Lung microvascular endothelial cell (primary cell): ENCODE data around the gene CA9. TPM values are rescaled to one million over a fixed set of nuclear protein-coding genes. Genes with fewer than 3 reads are reported as not detected.

ENCODE experiments used
- DNase-seq, 2 donors: peaks; one replicate each; pipeline versions ENCODE4 v3.0.0 to v3.0.0-alpha.2; 2010; ENCODE audit warnings: low read depth in 2 of 2
- total RNA-seq: library from RNA; depleted of rRNA; stranded (reverse); fragments of >200 nt; gene quantifications from 2 replicates; pipeline ENCODE4 v1.2.1, GENCODE V29; 2014

Gene CA9
- total RNA-seq, 1 donor from 2014 or later = not detected

DNA sequence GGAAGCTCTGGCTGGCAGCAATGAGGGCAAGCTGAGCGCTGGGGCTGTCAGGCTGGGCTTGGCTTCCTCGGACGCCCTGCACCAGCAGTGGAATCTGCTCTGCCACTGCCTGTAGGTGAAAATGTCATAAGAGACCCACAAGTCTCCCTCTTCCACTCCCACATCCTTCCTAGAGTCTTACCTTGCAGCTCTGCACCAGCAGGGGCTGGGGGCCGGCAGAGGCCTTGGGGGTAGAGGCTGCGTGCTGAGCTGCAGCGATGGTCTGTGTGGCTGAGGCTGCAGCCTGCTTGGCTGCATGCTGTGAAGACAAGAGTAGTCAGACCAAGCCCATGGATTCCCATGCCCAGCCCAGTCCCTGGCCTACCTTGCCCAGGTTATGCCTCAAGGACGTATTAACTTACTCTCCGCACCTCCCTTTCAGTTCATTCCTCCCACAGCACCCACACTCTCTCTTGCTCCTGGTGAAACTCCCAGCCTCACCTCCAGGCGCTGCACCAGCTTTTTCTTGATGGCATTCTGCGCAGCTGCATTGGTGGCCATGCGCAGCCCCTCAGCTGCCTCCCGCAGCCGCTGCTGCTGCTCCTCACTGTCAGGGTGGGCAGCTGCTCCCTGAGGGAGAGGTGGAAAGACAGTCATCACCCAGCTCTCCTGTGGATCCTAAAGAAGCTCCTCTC lies 41.0 kb downstream of the CA9 start:
- no peak for DNase-seq

GRCh38 chr9:35716230-35716629 lies 42.5 kb downstream of the CA9 start:
- no peak for DNase-seq

DNA sequence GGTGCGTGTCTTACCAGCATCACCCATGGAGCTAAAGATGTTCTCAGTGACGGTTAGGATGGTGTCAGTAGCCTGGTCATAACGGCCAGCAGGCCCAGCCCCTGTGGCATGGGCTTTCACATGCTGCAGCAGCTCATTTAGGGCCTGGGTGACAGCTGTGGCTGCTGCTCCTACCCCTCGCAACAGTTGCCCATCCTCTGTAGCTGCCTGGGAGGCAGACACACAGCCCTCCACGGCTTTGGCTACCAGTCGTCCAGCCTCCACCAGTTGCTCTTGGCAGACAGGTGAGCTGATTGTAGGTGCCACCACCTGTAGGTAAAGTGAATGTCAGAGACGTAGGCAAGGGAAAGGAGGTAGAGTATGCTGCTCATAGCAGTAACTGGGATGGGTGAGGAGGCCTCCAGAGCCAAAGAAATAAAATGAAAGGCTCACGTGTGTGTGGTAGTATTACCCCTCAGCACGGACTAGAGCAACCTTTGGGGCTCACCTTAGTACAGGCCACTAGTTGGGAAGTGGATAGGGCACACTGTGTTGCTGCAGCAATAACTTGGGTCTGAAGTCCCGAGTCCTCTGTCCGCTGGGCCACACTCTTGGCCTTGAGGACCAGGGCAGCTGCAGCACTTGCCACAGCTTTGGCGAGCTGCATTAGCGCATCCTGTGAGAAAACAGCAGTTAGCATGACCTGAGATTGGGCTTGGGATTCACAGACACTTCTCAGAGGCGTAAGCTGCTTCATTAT lies 43.6 kb downstream of the CA9 start:
- DNase-seq = no peak

- no peak for DNase-seq
These were observed 45.2 kb downstream of the CA9 start for GRCh38 chr9:35718721-35719511.

DNA sequence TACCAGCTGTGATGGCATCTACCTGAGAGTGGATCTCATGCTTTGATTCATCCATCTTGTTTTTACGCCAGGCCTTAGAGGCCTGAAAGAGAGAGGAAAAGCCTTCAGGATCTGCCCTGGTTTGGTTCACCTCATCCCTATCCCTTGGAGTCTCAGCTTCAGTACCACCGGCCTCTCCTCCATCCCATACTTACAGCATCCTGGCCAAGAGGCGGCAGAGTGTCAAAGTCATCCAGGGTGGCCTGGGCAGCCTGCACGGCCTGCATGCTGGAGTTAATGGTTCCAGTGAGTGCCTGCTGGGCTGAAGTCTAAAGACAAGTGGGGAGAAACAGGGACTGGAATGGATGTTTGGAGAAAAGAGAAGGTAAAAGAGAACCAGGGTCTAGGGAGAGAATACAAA lies 45.8 kb downstream of the CA9 start:
- DNase-seq = no peak

- DNase-seq = no peak
These were observed 49.7 kb downstream of the CA9 start for GRCh38 chr9:35723426-35723825.

DNA sequence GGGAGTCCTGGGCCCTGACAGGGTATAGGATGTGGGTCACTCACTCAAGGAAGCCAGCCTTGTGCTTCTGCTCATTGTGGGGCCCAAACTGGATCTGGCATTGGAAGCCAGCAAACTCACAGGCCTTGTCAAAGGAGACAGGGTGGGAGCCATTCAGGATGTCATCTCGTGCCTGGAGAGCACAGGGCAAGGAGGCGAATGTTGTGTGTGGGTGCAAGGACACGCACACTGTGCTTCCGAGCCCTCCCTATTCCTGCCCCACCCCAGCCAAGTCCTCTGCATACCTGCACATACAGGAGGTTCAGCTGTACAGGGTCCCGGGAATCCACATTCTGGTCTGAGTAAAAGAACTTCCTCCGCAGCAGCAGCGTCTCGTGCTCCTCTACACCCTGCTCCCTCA lies 50.2 kb downstream of the CA9 start:
- DNase-seq = no peak

- DNase-seq = no peak
These were observed 51.6 kb downstream of the CA9 start for GRCh38 chr9:35725362-35725761.

DNA sequence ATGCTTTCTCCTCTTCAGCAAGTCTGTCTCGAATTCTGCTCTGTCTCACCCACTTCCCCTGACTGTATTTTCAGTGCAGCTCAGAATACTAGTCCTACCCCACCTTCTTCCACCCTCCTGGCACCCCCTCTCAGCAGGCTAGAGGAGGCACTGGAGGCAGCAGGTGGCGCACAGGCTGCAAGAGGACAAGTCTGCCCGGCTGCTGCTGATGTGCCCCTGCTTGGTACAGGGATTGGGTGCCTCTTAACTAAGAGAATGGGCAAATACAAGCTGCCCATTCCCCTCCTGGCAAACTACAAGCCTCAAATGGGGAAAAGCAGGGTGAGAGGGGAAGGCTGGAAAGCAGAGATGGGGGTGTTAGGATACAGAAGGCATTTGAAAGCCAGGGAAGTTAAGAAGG lies 53.2 kb downstream of the CA9 start:
- DNase-seq = peak; percentile 56 to 71

DNA sequence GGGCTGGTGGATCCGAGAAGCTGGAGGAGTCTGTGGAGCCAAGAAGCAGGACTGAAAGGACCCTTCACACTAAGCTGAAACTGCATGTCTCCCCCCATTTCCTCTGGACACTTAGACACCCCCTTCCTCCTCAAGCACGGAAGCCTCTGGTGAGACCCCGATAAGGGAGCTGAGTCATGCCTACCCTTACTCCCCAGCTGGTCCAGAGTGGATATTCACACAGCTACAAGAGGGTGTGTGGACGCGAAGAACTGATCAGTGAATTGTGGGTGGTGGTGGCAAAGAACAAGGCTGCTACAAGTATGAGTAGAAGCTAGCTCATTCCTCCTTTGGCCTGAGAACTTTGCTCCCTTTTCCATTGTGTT lies 53.9 kb downstream of the CA9 start:
- DNase-seq = peak in 1 of 2 donors; percentile 60

GRCh38 chr9:35728041-35728971 lies 54.6 kb downstream of the CA9 start:
- DNase-seq = peak; percentile 32 to 82

GRCh38 chr9:35729101-35729500 lies 55.4 kb downstream of the CA9 start:
- DNase-seq = no peak

DNA sequence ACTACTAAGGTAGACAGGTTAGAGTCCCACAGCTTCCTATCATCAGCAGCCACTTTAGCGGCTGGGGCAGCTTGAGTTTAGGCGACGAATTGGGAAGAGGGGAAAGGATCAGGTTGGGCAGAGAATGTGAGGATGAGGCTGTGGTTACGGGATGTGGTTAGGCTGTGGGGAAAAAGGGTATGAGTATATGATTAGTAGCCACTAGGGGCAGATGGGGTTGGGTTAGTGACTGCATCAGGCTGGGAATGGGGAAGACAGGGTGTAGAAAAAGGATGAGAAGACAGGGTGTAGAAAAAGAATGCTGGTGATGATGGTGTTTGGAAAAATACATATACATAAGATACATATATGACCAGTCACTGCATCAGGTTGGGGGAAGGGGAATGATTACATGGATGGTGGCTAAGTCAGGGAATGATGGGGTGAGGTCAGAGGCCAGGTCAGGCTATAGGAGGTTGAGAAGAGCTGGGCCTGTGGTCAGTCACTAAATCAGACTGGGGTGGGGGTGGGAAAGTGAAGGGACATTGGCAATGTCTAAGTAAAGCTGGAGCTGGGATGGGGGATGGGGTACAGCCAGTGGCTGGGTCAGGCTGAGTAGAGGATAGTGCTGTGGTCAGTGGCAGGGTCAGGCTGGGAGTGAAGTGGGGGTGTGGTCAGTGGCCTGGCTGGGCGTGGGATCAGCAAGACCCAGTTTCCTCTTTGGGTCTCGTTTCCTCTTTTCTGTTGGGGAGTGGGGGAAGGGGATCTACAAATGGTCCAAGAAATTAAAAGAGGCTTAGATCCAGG lies 56.2 kb downstream of the CA9 start:
- peak; percentile 61 to 73 for DNase-seq

- DNase-seq = no peak
These were observed 56.7 kb downstream of the CA9 start for GRCh38 chr9:35730486-35730854.

Other genes with a start within 250 kb of the CA9 start
- gene RUSC2, start 183.8 kb upstream of the CA9 start, total RNA-seq = 7.8 and 10.9 TPM in 2 replicates
- 2.8 and 6.3 TPM in 2 replicates for gene TESK1, start 68.7 kb upstream of the CA9 start, total RNA-seq
- under 0.01 TPM in 1 of 2 replicates, not detected in the other for gene CD72, start 55.5 kb upstream of the CA9 start, total RNA-seq
- not detected in 2 replicates for gene SIT1, start 23.0 kb upstream of the CA9 start, total RNA-seq
- gene RMRP, start 15.9 kb upstream of the CA9 start, total RNA-seq = 215,777 and 328,792 TPM in 2 replicates
- gene CCDC107, start 15.6 kb upstream of the CA9 start, total RNA-seq = 10.9 and 16.9 TPM in 2 replicates
- gene ARHGEF39, start 8.7 kb upstream of the CA9 start, total RNA-seq = under 0.01 and 0.44 TPM in 2 replicates
- gene TPM2, start 16.0 kb downstream of the CA9 start, total RNA-seq = 7.3 and 9.8 TPM in 2 replicates
- gene TLN1, start 58.3 kb downstream of the CA9 start, total RNA-seq = 165 and 180 TPM in 2 replicates
- 34.4 and 36.7 TPM in 2 replicates for gene CREB3, start 58.7 kb downstream of the CA9 start, total RNA-seq
- gene GBA2, start 75.3 kb downstream of the CA9 start, total RNA-seq = 42.5 and 54.0 TPM in 2 replicates
- 8.1 and 10.1 TPM in 2 replicates for gene RGP1, start 75.4 kb downstream of the CA9 start, total RNA-seq
- 60.9 and 61.5 TPM in 2 replicates for gene MSMP, start 80.3 kb downstream of the CA9 start, total RNA-seq
- 0.20 and 2.0 TPM in 2 replicates for gene NPR2, start 117.7 kb downstream of the CA9 start, total RNA-seq
- gene SPAG8, start 138.3 kb downstream of the CA9 start, total RNA-seq = not detected in 2 replicates
- gene HINT2, start 141.1 kb downstream of the CA9 start, total RNA-seq = 2.6 and 10.7 TPM in 2 replicates
- gene FAM221B, start 154.8 kb downstream of the CA9 start, total RNA-seq = not detected in 2 replicates
- under 0.01 and 0.22 TPM in 2 replicates for gene TMEM8B, start 155.3 kb downstream of the CA9 start, total RNA-seq
- gene OR13J1, start 196.5 kb downstream of the CA9 start, total RNA-seq = not detected in 2 replicates
- gene HRCT1, start 232.3 kb downstream of the CA9 start, total RNA-seq = 1.8 and 4.1 TPM in 2 replicates
- gene SPAAR, start 235.6 kb downstream of the CA9 start, total RNA-seq = 1.8 and 3.5 TPM in 2 replicates